ENCODE results near the gene TMEM106C. TPM values are rescaled to one million over a fixed set of nuclear protein-coding genes. Genes with fewer than 3 reads are reported as not detected.

Gene TMEM106C
- total and polyA plus RNA-seq, 2 of the 13 experiments (the other 11 are each of a cell fraction or from before 2014, with no cell fraction given): 132 to 192 TPM

- CTCF ChIA-PET (ENCODE audit: low intra/inter-chr PET ratio, low total read pairs): no interaction called here
- H2AFZ ChIP-seq (ENCODE audit: low read length): no peak overlapping the region
- no peak overlapping the region for H3K4me3 ChIP-seq (replicated peaks in 1 of 3; ENCODE audit: insufficient read depth in 1 of 3, low read depth in 2 of 3, low read length in 3 of 3)
- intact Hi-C loops (cut with micrococcal nuclease; ENCODE audit: unreplicated experiment): no loop called here
- no peaks in the 10 kb centered on the region for H3K27me3 ChIP-seq (ENCODE audit: control insufficient read depth in 1 of 2, insufficient read depth in 2 of 2, low read length in 2 of 2)
- H3K79me2 ChIP-seq (ENCODE audit: insufficient read depth, low read length): no peaks in the 10 kb centered on the region
- H3K27ac ChIP-seq (ENCODE audit: extremely low read length, insufficient read depth, low read length): no peak overlapping the region
- TF ChIP-seq NRL (CRISPR knock-in tag; IDR thresholded peaks at IDR 0.05; ENCODE audit: borderline replicate concordance): no peak
- TF ChIP-seq MAX (IDR thresholded peaks at IDR 0.05): no peak
- no peak for TF ChIP-seq ZNF562 (CRISPR knock-in tag; IDR thresholded peaks at IDR 0.05; ENCODE audit: borderline replicate concordance)
- no peak for TF ChIP-seq IKZF1 (IDR thresholded peaks at IDR 0.05)
- no peak for TF ChIP-seq HCFC1 (IDR thresholded peaks at IDR 0.05; ENCODE audit: low read depth, low read length)
- no peak for TF ChIP-seq ZNF382 (CRISPR knock-in tag; IDR thresholded peaks at IDR 0.05; ENCODE audit: borderline replicate concordance)
- TF ChIP-seq ZNF136 (CRISPR knock-in tag; IDR thresholded peaks at IDR 0.05; ENCODE audit: low read depth): no peak
- no peak for TF ChIP-seq NR2F6 (IDR thresholded peaks at IDR 0.05)
- TF ChIP-seq NR2F6 (CRISPR knock-in tag; IDR thresholded peaks at IDR 0.05): no peak
- no peak for TF ChIP-seq TAF1 (CRISPR knock-in tag; IDR thresholded peaks at IDR 0.05)
- no peak for TF ChIP-seq E2F1 (CRISPR knock-in tag; IDR thresholded peaks at IDR 0.05)
- TF ChIP-seq SP2 (CRISPR knock-in tag; IDR thresholded peaks at IDR 0.05): no peak
- no peak for TF ChIP-seq ZNF101 (CRISPR knock-in tag; IDR thresholded peaks at IDR 0.05; ENCODE audit: borderline replicate concordance, low read depth)
- no peak for TF ChIP-seq NAIF1 (CRISPR knock-in tag; IDR thresholded peaks at IDR 0.05; ENCODE audit: borderline replicate concordance)
- no peak for TF ChIP-seq PRDM10 (CRISPR knock-in tag; IDR thresholded peaks at IDR 0.05; ENCODE audit: low read depth)
- TF ChIP-seq ZNF570 (CRISPR knock-in tag; IDR thresholded peaks at IDR 0.05; ENCODE audit: borderline replicate concordance): no peak
- TF ChIP-seq MATR3 (CRISPR knock-in tag; IDR thresholded peaks at IDR 0.05): no peak
- no peak for TF ChIP-seq ZBTB10 (CRISPR knock-in tag; IDR thresholded peaks at IDR 0.05; ENCODE audit: borderline replicate concordance)
- no peak for TF ChIP-seq CCDC6 (CRISPR knock-in tag; IDR thresholded peaks at IDR 0.05)
- H4K20me1 ChIP-seq (ENCODE audit: insufficient read depth, low read length): no peaks in the 10 kb centered on the region
- no peak overlapping the region for H3K4me2 ChIP-seq (ENCODE audit: low read depth, low read length)
- in situ Hi-C loops (cut with HindIII; ENCODE audit: extremely low pct_ligation_motif_present, low pct_unique_long_range_greater_than_20kb): no loop called here
- H3K9me3 ChIP-seq (ENCODE audit: low read length): no peaks in the 10 kb centered on the region
- peaks cover 12% of the 10 kb centered on the region for H3K4me1 ChIP-seq (ENCODE audit: insufficient read depth, low read length)
- WGBS (ENCODE audit: low lambda C conversion rate): 80% methylated on average over 9 of the region's 9 CpGs
- DNase-seq (ENCODE audit: low spot score) (no peak), ATAC-seq (no peak), FAIRE-seq (no peak)
- H3K9ac ChIP-seq (ENCODE audit: insufficient read depth, low read depth, low read length): no peak overlapping the region
- peaks cover 0 to 1% of the 10 kb centered on the region in 2 experiments; a peak in 1 of 5 replicates for H3K36me3 ChIP-seq (replicated peaks in 1 of 2; ENCODE audit: control insufficient read depth in 1 of 2, insufficient read depth in 2 of 2, low read length in 2 of 2)
- no TSS peak for BruUV-seq (replicated peaks)
- POLR2A ChIA-PET: no interaction called here
Observed at GRCh38 chr12:47973870-47974269, 10.5 kb downstream of the TMEM106C start.

Measured in HepG2 (cell line).